SK-N-SH (cell line): Measurements from ENCODE around the gene INF2. TPM values are rescaled to one million over a fixed set of nuclear protein-coding genes. Genes with fewer than 3 reads are reported as not detected.

Experiments used
- CTCF ChIA-PET: fragments of 300-600, 350-600 bp; formaldehyde crosslinking; extraction: SDS; loops from one replicate; lab custom pipeline; 2021; lab: Yijun Ruan, JAX
- POLR2A ChIA-PET: fragments of 350-600 bp; sonication (Branson Sonifier 250); formaldehyde crosslinking; extraction: SDS; loops from one replicate; lab custom pipeline; 2020; ENCODE audit warnings: antibody characterized with exemption, inconsistent platforms; lab: Yijun Ruan, JAX
- DNase-seq: peaks from one replicate; pipeline ENCODE4 v3.0.0; 2012
- H2AFZ ChIP-seq: fragments of 200-600 bp; sonication (generic); 2 replicates; pipeline ENCODE4 v1.8.1; 2016; ENCODE audit warnings: antibody characterized with exemption, mild to moderate bottlenecking, low read depth
- H3F3A ChIP-seq: fragments of 200-600 bp; sonication (generic); replicated peaks from 2 replicates; pipeline ENCODE3; 2016; ENCODE audit warnings: antibody characterized with exemption, mild to moderate bottlenecking; ENCODE audit not compliant: insufficient read depth
- H3K27ac ChIP-seq, 2 experiments: fragments of 200-500 bp in 1 of 2; fragments of 200-600 bp in 1 of 2; sonication (Bioruptor generic) in 1 of 2; sonication (generic), shearing (Covaris generic) in 1 of 2; 2 replicates each; pipeline versions ENCODE4 v1.5.1 to v1.6.1; 2014 to 2016; ENCODE audit warnings: low read depth in 2 of 2, inconsistent platforms in 1 of 2, low read length in 1 of 2, mild to moderate bottlenecking in 1 of 2, mixed read lengths in 1 of 2
- H3K27me3 ChIP-seq: fragments of 200-600 bp; sonication (generic), shearing (Covaris generic); 2 replicates; pipeline ENCODE4 v1.6.1; 2016; ENCODE audit warnings: mixed run types; ENCODE audit not compliant: insufficient read depth
- H3K36me3 ChIP-seq, 2 experiments: fragments of 200-500 bp in 1 of 2; fragments of 200-600 bp in 1 of 2; sonication (Bioruptor generic) in 1 of 2; sonication (generic) in 1 of 2; replicated peaks in 1 of 2; 2 replicates each; pipeline versions ENCODE3 to v1.5.1; 2014 to 2016; ENCODE audit warnings: low read length in 1 of 2, mild to moderate bottlenecking in 1 of 2; ENCODE audit not compliant: insufficient read depth in 2 of 2, control insufficient read depth in 1 of 2
- H3K4me1 ChIP-seq, 2 experiments: fragments of 200-500 bp in 1 of 2; fragments of 200-600 bp in 1 of 2; sonication (Bioruptor generic) in 1 of 2; sonication (generic), shearing (Covaris generic) in 1 of 2; 2 replicates each; pipeline versions ENCODE4 v1.5.1 to v1.6.1; 2014 to 2016; ENCODE audit warnings: low read depth in 1 of 2, low read length in 1 of 2, mixed run types in 1 of 2; ENCODE audit not compliant: insufficient read depth in 2 of 2, control insufficient read depth in 1 of 2
- H3K4me2 ChIP-seq: fragments of 200-600 bp; sonication (generic), shearing (Covaris generic); 2 replicates; pipeline ENCODE4 v1.6.1; 2017; ENCODE audit warnings: mixed run types
- H3K4me3 ChIP-seq, 2 experiments: fragments of 200-500 bp in 1 of 2; fragments of 200-600 bp in 1 of 2; sonication (Bioruptor generic) in 1 of 2; sonication (generic), shearing (Covaris generic) in 1 of 2; 2 replicates each; pipeline versions ENCODE4 v1.5.1 to v1.8.1; 2014 to 2016; ENCODE audit warnings: low read depth in 2 of 2, inconsistent platforms in 1 of 2, low read length in 1 of 2, mild to moderate bottlenecking in 1 of 2, mixed read lengths in 1 of 2, moderate library complexity in 1 of 2
- H3K79me2 ChIP-seq: fragments of 200-600 bp; sonication (generic); 2 replicates; pipeline ENCODE4 v1.8.1; 2017; ENCODE audit warnings: mild to moderate bottlenecking; ENCODE audit not compliant: insufficient read depth
- H3K9ac ChIP-seq: fragments of 200-600 bp; sonication (generic); 2 replicates; pipeline ENCODE4 v1.6.1; 2017; ENCODE audit warnings: mixed run types
- H3K9me2 ChIP-seq: fragments of 200-600 bp; sonication (generic); 2 replicates; pipeline ENCODE4 v1.6.1; 2017; ENCODE audit warnings: mixed run types
- H3K9me3 ChIP-seq: fragments of 200-600 bp; sonication (generic); 2 replicates; pipeline ENCODE4 v1.6.1; 2017; ENCODE audit warnings: mixed run types, mild to moderate bottlenecking, moderate library complexity
- H4K20me1 ChIP-seq: fragments of 200-600 bp; sonication (generic); 2 replicates; pipeline ENCODE4 v1.6.1; 2017; ENCODE audit warnings: mild to moderate bottlenecking, mixed run types; ENCODE audit not compliant: insufficient read depth
- CHD2 ChIP-seq: fragments of 150-350 bp; IDR thresholded peaks from 2 replicates; pipeline ENCODE4 v1.6.1; 2018; ENCODE audit warnings: low read length; ENCODE audit not compliant: partially characterized antibody
- EP300 ChIP-seq, 2 experiments: IDR thresholded peaks; 2 replicates each; pipeline versions ENCODE4 v1.4.0 to v1.6.1; 2012; ENCODE audit warnings: borderline replicate concordance in 1 of 2, low read depth in 1 of 2, low read length in 1 of 2
- FOSL2 ChIP-seq: IDR thresholded peaks from 2 replicates; pipeline ENCODE4 v1.4.0; 2012; ENCODE audit warnings: low read depth, mild to moderate bottlenecking, moderate library complexity, borderline replicate concordance
- FOXM1 ChIP-seq: IDR thresholded peaks from 2 replicates; pipeline ENCODE4 v1.4.0; 2012; ENCODE audit warnings: low read depth, mild to moderate bottlenecking
- GABPA ChIP-seq: IDR thresholded peaks from 2 replicates; pipeline ENCODE4 v1.4.0; 2012; ENCODE audit warnings: low read depth, mild to moderate bottlenecking
- GATA2 ChIP-seq: sonication (generic); formaldehyde crosslinking; IDR thresholded peaks from 2 replicates; pipeline ENCODE4 v1.5.0; 2020; ENCODE audit warnings: mild to moderate bottlenecking, missing genetic modification reagents
- IRF3 ChIP-seq: fragments of 150-350 bp; IDR thresholded peaks from 2 replicates; pipeline ENCODE4 v1.6.1; 2016; ENCODE audit warnings: mild to moderate bottlenecking, low read depth, low read length
- MAX ChIP-seq: IDR thresholded peaks from 2 replicates; pipeline ENCODE4 v1.4.0; 2012; ENCODE audit warnings: low read depth
- MEF2A ChIP-seq: IDR thresholded peaks from 2 replicates; pipeline ENCODE4 v1.4.0; 2012; ENCODE audit warnings: low read depth, borderline replicate concordance
- MXI1 ChIP-seq: IDR thresholded peaks from 2 replicates; pipeline ENCODE4 v1.6.1; 2012; ENCODE audit warnings: mild to moderate bottlenecking, low read depth, low read length, improper control_type of control experiment
- NFIC ChIP-seq: IDR thresholded peaks from 2 replicates; pipeline ENCODE4 v1.4.0; 2012; ENCODE audit warnings: borderline replicate concordance
- RAD21 ChIP-seq: IDR thresholded peaks from 2 replicates; pipeline ENCODE4 v1.6.1; 2012; ENCODE audit warnings: mild to moderate bottlenecking, low read length
- RCOR1 ChIP-seq: fragments of 150-350 bp; IDR thresholded peaks from 2 replicates; pipeline ENCODE4 v1.6.1; 2017; ENCODE audit warnings: antibody characterized with exemption, low read length
- REST ChIP-seq: IDR thresholded peaks from 2 replicates; pipeline ENCODE4 v1.6.1; 2012; ENCODE audit warnings: mild to moderate bottlenecking, low read depth, low read length, moderate library complexity
- TCF12 ChIP-seq: IDR thresholded peaks from 2 replicates; pipeline ENCODE4 v1.4.0; 2012
- TEAD4 ChIP-seq: IDR thresholded peaks from 2 replicates; pipeline ENCODE4 v1.4.0; 2012; ENCODE audit warnings: mild to moderate bottlenecking, borderline replicate concordance; ENCODE audit not compliant: insufficient read depth
- USF1 ChIP-seq: IDR thresholded peaks from 2 replicates; pipeline ENCODE4 v1.4.0; 2012; ENCODE audit warnings: low read depth, borderline replicate concordance
- USF2 ChIP-seq: fragments of 150-350 bp; IDR thresholded peaks from 2 replicates; pipeline ENCODE4 v1.6.1; 2017; ENCODE audit warnings: antibody characterized with exemption, low read length, low read depth, borderline replicate concordance
- YY1 ChIP-seq: IDR thresholded peaks from 2 replicates; pipeline ENCODE4 v1.4.0; 2012; ENCODE audit warnings: low read depth, mild to moderate bottlenecking
- WGBS: methylation state at CpG from one replicate; pipeline ENCODE4 v1.1.6; 2017; ENCODE audit warnings: low lambda C conversion rate; 5-methylcytosine and 5-hydroxymethylcytosine counted together
- polyA plus RNA-seq, 3 experiments: library from polyadenylated mRNA; depleted of rRNA; stranded (reverse); fragments of >200 nt; gene quantifications; 2 replicates each; pipeline ENCODE4 v1.2.3, GENCODE V29; 2012

INF2 gene
- polyA plus RNA-seq, 1 of the 3 experiments (the other 2 are of a cell fraction) = 32.5 TPM

GRCh38 chr14:104658325-104658712 is 31.1 kb upstream of the INF2 start:
- Histone ChIP-seq H4K20me1 (no peaks in the 10 kb centered on the region), H2AFZ (no peak overlapping the region), H3K27me3 (no peaks in the 10 kb centered on the region), H3K79me2 (no peaks in the 10 kb centered on the region), H3K27ac (no peak overlapping the region), H3K4me3 (no peak overlapping the region), H3F3A (no peaks in the 10 kb centered on the region), H3K36me3 (no peaks in the 10 kb centered on the region), H3K9me3 (no peaks in the 10 kb centered on the region), H3K4me2 (no peak overlapping the region), H3K9ac (no peak overlapping the region), H3K4me1 (no peaks in the 10 kb centered on the region), H3K9me2 (no peaks in the 10 kb centered on the region)
- ChIA-PET POLR2A (no interaction called here), CTCF (interaction anchor here (1.1 to 1.7 kb wide), 4 partner anchors 8 to 65 kb away, joined by 3 to 5 read pairs (median 4); no protein-coding TSS in a partner anchor)
- peak; percentile 25 for DNase-seq
- WGBS = 77% methylated on average over 8 of the region's 15 CpGs
- TF ChIP-seq YY1 (no peak), GABPA (no peak), MAX (no peak), TEAD4 (no peak), RCOR1 (no peak), EP300 (IDR thresholded peaks at IDR 0.05; ENCODE audit: borderline replicate concordance in 1 of 2, low read depth in 1 of 2, low read length in 1 of 2) (no peak), FOXM1 (no peak), MXI1 (no peak), CHD2 (no peak), REST (no peak), USF1 (no peak), RAD21 (no peak), USF2 (no peak)

GRCh38 chr14:104659146-104659545 is 30.3 kb upstream of the INF2 start:
- ChIA-PET CTCF (interaction anchor here (1.0 kb wide), 1 partner anchor 8 kb away, joined by 3 read pairs; no protein-coding TSS in a partner anchor), POLR2A (no interaction called here)
- no peaks in the 10 kb centered on the region for H3K36me3 ChIP-seq
- no peaks in the 10 kb centered on the region for H3K4me1 ChIP-seq
- H3K9ac ChIP-seq = no peak overlapping the region
- no peak overlapping the region for H3K4me2 ChIP-seq
- no peak overlapping the region for H3K4me3 ChIP-seq
- DNase-seq = no peak
- H4K20me1 ChIP-seq = no peaks in the 10 kb centered on the region
- H3K79me2 ChIP-seq = no peaks in the 10 kb centered on the region
- H3K27me3 ChIP-seq = no peaks in the 10 kb centered on the region
- no peak overlapping the region for H2AFZ ChIP-seq
- WGBS = 51% methylated on average over 4 of the region's 5 CpGs
- H3K9me3 ChIP-seq = no peaks in the 10 kb centered on the region
- no peak overlapping the region for H3K27ac ChIP-seq
- no peaks in the 10 kb centered on the region for H3F3A ChIP-seq
- H3K9me2 ChIP-seq = no peaks in the 10 kb centered on the region
- no peak for TF ChIP-seq REST
- no peak for TF ChIP-seq FOSL2
- no peak for TF ChIP-seq GATA2 (CRISPR knock-in tag)
- no peak for TF ChIP-seq MEF2A
- no peak for TF ChIP-seq IRF3
- no peak for TF ChIP-seq TCF12
- TF ChIP-seq NFIC = no peak
- no peak for TF ChIP-seq TEAD4
